Activated CD4-positive, alpha-beta T cell treated with anti-CD3 and anti-CD28 coated beads, Interleukin-2, amount 10 ng/mL, durations not matched to agents 7 days and 5 days (primary cell): Measurements from ENCODE around the gene ARL2BP. TPM values are rescaled to one million over a fixed set of nuclear protein-coding genes. Genes with fewer than 3 reads are reported as not detected.
A peak's percentile ranks its signal among the peaks of the same experiment; 100 is the strongest.
"Not testable (repeated sequence)": the region's sequence is repeated elsewhere in the genome, so short reads cannot be mapped to it uniquely, and the experiment has no call there.

Experiments
- CTCF ChIA-PET: fragments of 350-600 bp; sonication (Branson Sonifier 250); formaldehyde crosslinking; loops from one replicate; lab custom pipeline; 2021; ENCODE audit warnings: antibody characterized with exemption; lab: Charles Lee
- POLR2A ChIA-PET: fragments of 350-600 bp; sonication (Branson Sonifier 250); formaldehyde crosslinking; loops from one replicate; lab custom pipeline; 2021; ENCODE audit warnings: antibody characterized with exemption; lab: Charles Lee
- DNase-seq: peaks from one replicate; pipeline ENCODE4 v3.0.0-alpha.2; 2020
- H3K27ac Mint-ChIP-seq: one replicate; pipeline ENCODE4 v1.8.0; 2021; ENCODE audit warnings: mild to moderate bottlenecking, moderate library complexity, mixed read lengths
- H3K27me3 Mint-ChIP-seq: one replicate; pipeline ENCODE4 v1.8.0; 2021; ENCODE audit warnings: mixed read lengths
- H3K36me3 Mint-ChIP-seq: one replicate; pipeline ENCODE4 v1.8.0; 2021; ENCODE audit warnings: low read depth, mixed read lengths
- H3K4me1 Mint-ChIP-seq: one replicate; pipeline ENCODE4 v1.8.0; 2021; ENCODE audit warnings: mixed read lengths
- H3K4me3 Mint-ChIP-seq: one replicate; pipeline ENCODE4 v1.8.0; 2021; ENCODE audit warnings: mild to moderate bottlenecking, moderate library complexity, mixed read lengths
- H3K9me3 Mint-ChIP-seq: one replicate; pipeline ENCODE4 v1.8.0; 2021; ENCODE audit warnings: mixed read lengths
- total RNA-seq, 2 experiments: library from RNA; stranded (reverse); gene quantifications; one replicate each; pipeline ENCODE4 v1.2.3, GENCODE V29; 2021

ARL2BP gene
- total RNA-seq, 2 experiments from 2014 or later = 35.0 to 36.7 TPM

DNA sequence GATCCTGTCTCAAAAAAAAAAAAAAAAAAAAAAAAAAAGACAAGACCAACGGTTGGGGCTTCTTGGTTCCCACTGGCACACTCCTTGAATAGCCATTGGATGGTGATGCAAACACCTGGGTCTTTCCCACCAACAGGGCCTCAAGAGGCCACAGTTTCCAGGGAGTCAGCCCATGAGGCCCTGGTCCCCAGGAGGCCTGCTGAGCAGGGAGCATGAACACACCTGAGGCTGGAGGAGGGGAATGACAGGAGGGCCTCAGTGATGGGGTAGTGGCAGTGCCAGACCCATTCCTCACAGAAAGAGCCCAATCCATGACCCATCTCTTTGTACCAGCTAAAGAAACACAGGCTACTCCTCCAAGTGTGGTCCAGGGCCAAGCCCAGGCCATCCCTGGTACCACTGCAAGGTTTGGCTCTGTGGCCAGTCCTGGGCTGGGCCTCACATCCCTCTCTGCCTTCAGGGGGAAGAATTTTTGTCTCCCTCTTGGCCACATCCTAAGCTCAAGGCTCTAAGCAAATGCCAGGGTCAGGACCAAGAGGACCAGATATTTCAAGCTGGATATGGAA is 13.9 kb downstream of the ARL2BP start:
- H3K27ac Mint-ChIP-seq = no peak overlapping the region
- CTCF ChIA-PET = interaction anchor here (1.6 kb wide), 1 partner anchor 294 kb away, joined by 3 read pairs; no protein-coding TSS in a partner anchor

DNA sequence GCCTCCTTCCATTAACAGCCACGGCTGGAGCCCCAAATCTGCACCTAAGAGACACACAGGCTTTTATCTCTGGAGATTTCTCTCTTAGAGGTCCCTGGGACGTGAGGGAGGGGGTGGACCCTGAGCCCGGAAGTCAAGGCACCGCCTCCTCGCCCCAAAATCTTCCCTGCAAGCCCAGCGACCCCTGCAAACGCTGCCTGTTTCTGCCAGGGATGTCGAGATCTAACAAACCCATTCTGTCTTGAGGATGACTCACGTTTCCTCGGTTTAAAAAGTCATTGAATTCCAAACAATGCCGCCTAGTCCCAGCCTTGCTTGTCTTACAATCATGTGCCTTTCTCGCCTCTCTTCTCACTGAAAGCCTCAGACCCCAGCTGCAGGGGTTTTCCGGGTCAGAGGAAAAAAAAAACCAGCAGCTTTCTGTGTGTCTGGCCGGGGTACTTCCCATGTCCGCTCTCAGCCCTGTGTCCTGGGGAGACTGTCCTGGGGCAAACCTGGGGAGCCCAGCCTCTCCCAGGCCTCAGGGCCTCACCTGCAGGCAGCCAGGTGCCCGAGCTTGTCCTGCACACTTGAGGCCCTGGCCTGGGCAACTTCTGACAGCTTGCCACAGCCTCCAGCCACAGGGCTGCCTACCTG is 15.4 kb downstream of the ARL2BP start:
- ChIA-PET POLR2A (no interaction called here), CTCF (no interaction called here)
- no peak overlapping the region for H3K4me3 Mint-ChIP-seq
- H3K27ac Mint-ChIP-seq = peak overlapping the region; percentile 78
- DNase-seq = no peak
- no peaks in the 10 kb centered on the region for H3K36me3 Mint-ChIP-seq
- H3K27me3 Mint-ChIP-seq = no peaks in the 10 kb centered on the region
- peaks cover 14% of the 10 kb centered on the region for H3K4me1 Mint-ChIP-seq
- no peaks in the 10 kb centered on the region for H3K9me3 Mint-ChIP-seq

More for the DNA sequence above, 13.9 kb downstream of the ARL2BP start:
- Mint-ChIP-seq H3K9me3 (no peaks in the 10 kb centered on the region), H3K36me3 (no peaks in the 10 kb centered on the region), H3K27me3 (no peaks in the 10 kb centered on the region), H3K4me3 (no peak overlapping the region), H3K4me1 (peaks cover 11% of the 10 kb centered on the region)
- POLR2A ChIA-PET = no interaction called here
- DNase-seq = no peak

DNA sequence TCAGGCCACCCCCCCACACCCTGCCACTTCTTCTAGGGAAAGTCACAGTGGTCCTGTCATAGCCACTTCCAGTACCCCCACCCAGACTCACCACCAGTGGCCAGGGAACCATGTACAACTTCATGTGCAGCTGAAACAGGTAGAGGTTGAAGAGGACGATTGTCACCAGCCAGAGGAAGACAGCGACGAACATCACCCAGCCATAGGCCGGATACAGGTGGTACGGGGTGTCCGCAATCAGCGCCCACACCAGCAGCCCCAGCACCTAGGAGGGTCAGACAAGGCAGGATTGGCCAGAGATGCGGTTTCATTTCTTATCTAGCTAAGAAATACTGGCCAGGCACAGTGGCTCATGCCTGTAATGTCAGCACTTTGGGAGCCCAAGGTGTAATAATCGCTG is 16.7 kb downstream of the ARL2BP start:
- no peak for DNase-seq
- ChIA-PET CTCF (interaction anchor here (1.0 to 1.3 kb wide), 2 partner anchors 10 to 31 kb away, joined by 3 to 6 read pairs; no protein-coding TSS in a partner anchor), POLR2A (no interaction called here)
- Mint-ChIP-seq H3K27me3 (no peaks in the 10 kb centered on the region), H3K9me3 (no peaks in the 10 kb centered on the region), H3K4me1 (peaks cover 27% of the 10 kb centered on the region), H3K36me3 (no peaks in the 10 kb centered on the region), H3K27ac (no peak overlapping the region), H3K4me3 (no peak overlapping the region)

DNA sequence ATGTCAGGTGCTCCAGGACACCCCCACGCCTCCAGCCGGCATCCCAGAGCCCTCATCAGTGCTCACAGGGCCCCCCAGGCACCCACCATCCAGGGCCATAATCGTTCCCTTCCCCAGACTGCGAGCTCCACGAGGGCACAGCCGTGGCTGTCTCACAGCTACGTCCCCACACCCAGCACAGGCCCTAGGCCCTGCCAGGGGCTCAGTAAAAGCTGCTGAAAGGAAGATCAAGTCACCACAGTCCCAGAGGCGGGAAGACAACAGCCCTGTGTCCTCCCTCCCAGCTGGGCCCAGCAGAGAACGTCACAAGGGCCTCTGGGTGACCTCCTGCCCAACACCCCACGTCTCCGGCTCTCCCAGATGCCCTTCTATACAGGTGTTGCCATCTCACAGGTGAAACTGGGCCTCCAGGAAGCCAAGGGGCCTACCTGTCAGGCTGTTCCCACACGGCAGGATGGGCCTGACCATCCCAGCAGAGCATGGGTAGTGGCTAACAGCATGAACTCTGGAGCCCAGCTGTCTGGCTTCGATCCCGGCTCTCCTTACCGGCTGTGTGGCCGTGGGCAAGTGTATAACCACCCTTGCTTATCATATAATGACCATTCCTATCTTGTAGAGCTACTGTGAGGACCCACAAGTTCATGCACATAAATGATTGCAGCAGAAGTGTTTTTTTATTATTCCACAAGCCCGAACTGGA is 17.9 kb downstream of the ARL2BP start:
- ChIA-PET CTCF (interaction anchor here (1.0 to 1.5 kb wide), 3 partner anchors 9 to 32 kb away, joined by 3 to 6 read pairs (median 6); no protein-coding TSS in a partner anchor), POLR2A (interaction anchor here (0.5 kb wide), 1 partner anchor 157 kb away, joined by 11 read pairs; no protein-coding TSS in a partner anchor)
- Mint-ChIP-seq H3K9me3 (no peaks in the 10 kb centered on the region), H3K4me3 (no peak overlapping the region), H3K36me3 (no peaks in the 10 kb centered on the region), H3K4me1 (peaks cover 39% of the 10 kb centered on the region), H3K27ac (peak overlapping the region; percentile 62), H3K27me3 (no peaks in the 10 kb centered on the region)
- no peak for DNase-seq

DNA sequence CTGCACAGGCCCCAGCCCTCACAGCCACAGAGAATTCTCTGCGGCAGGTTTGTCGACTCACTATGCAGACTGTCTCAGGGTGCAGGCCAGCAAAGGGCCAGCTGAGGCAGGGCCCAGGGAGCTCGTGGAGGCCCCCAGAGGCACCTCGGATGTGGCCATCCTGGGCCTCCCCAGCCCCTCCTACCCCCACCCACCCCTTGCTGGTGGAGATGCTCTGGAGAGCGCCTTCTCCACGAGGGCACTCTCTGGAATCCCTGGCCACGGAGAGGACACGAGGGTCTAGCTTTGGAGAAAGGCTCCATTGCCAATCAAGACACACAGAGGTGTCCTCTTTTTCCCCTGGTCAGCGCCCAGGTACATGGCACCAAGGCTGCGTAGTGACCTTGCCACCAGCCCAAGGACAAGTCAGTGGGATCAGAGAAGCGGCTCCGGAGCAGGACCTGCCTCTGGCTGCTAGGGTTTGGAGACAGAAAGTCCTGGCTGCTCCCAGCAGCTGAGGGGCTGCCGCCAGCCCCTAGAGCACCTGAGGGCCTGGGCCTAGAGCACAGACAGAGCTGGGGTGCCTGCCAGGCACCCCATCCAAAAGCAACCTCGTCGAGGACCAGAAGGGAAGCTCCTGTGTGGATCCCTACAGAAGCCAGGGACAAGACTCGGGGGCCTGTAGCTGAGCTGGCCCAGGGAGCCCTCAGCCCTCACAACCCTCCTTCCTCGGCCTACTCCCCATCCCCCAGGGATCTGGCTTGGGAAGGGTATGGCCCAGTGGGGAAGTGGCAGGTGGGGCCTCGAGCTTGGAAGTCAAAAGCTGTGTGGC is 18.7 kb downstream of the ARL2BP start:
- no peak for DNase-seq
- Mint-ChIP-seq H3K9me3 (no peaks in the 10 kb centered on the region), H3K27ac (no peak overlapping the region), H3K27me3 (no peaks in the 10 kb centered on the region), H3K36me3 (no peaks in the 10 kb centered on the region), H3K4me1 (peaks cover 46% of the 10 kb centered on the region), H3K4me3 (no peak overlapping the region)
- CTCF ChIA-PET = interaction anchor here (1.5 to 1.8 kb wide), 2 partner anchors 9 to 17 kb away, joined by 6 read pairs; no protein-coding TSS in a partner anchor
- POLR2A ChIA-PET = interaction anchor here (0.5 kb wide), 1 partner anchor 156 kb away, joined by 11 read pairs; no protein-coding TSS in a partner anchor

DNA sequence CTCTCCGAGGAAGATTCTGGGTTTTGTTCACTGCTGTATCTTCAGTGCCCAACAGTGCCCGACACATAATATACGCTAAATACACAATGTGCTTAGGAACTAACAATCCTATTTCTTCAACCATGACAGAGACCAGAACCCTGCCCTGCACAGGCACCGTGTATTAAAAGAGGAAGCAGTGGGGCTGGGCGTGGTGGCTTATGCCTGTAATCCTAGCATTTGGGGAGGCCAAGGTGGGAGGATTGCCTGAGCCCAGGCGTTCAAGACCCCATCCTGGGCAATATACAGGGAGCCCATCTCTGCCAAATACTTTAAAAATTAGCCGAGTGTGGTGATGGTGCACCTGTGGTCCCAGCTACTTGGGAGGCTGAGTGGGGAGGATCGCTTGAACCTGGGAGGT is 19.3 kb downstream of the ARL2BP start:
- no peak for DNase-seq
- Mint-ChIP-seq H3K4me1 (peaks cover 47% of the 10 kb centered on the region), H3K4me3 (no peak overlapping the region), H3K27me3 (no peaks in the 10 kb centered on the region), H3K36me3 (no peaks in the 10 kb centered on the region), H3K27ac (no peak overlapping the region), H3K9me3 (no peaks in the 10 kb centered on the region)
- CTCF ChIA-PET = interaction anchor here (1.5 to 1.8 kb wide), 2 partner anchors 10 to 17 kb away, joined by 6 read pairs; no protein-coding TSS in a partner anchor
- POLR2A ChIA-PET = no interaction called here

DNA sequence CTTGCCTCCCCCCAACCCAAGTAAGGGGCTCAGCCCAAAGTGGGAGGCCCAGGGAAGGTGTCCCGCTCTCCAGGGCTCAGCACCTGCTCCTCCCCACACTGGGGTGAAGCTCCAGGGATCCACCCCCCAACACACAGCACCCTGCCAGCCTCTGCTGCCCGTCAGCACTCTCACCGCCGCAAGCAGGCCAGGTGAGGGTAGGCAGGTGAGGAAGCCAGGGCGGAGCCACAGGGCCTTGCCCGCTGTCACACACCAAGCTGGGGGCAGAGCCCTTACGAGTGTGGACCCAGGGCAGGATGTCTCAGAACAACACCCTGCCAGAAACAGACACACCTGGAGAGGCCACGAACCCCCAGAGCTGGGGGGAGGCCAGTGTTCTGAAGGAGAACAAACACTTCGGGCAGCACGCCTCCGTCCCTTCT is 19.9 kb downstream of the ARL2BP start:
- no peak for DNase-seq

DNA sequence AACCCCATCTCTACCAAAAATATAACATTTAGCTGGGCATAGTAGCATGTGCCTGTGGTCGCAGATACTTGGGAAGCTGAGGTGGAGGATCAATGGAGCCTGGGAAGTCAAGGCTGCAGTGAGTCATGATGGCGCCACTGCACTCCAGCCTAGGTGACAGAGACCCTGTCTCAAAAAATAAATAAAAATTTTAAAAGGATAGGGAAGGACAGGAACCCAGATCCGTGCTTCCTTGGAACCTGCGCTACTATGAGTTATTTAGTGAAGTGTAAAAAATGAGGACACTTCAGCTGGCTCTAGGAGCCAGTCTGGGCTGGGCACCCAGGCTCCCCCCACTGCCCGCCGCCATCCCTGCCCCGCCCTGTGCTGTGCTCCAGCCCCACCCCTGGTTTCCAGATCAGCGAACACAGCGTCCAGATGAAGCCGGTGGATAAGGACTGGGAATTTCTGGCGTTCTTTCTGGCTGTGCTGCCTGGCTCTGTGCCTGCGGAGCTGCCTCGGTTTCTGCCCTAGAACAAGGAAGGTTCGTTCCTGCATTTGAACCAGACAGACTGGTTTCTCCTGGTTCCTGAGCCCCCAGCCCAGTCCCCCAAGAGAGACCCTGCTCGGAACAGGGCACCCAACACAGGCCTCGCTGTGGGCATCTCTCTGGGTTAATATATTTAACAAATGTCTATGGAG is 20.9 kb downstream of the ARL2BP start:
- Mint-ChIP-seq H3K4me1 (peaks cover 36% of the 10 kb centered on the region), H3K4me3 (no peak overlapping the region), H3K9me3 (no peaks in the 10 kb centered on the region), H3K27me3 (no peaks in the 10 kb centered on the region), H3K36me3 (no peaks in the 10 kb centered on the region), H3K27ac (peak overlapping the region; percentile 84)
- no peak for DNase-seq
- ChIA-PET CTCF (interaction anchor here (0.6 kb wide), 2 partner anchors 19 to 1222 kb away, joined by 4 read pairs; no protein-coding TSS in a partner anchor), POLR2A (no interaction called here)

More for the DNA sequence above, 19.9 kb downstream of the ARL2BP start:
- H3K36me3 Mint-ChIP-seq = no peaks in the 10 kb centered on the region
- no peak overlapping the region for H3K4me3 Mint-ChIP-seq
- CTCF ChIA-PET = interaction anchor here (0.6 to 1.8 kb wide), 2 partner anchors 10 to 258 kb away, joined by 4 to 6 read pairs; no protein-coding TSS in a partner anchor
- peak overlapping the region; percentile 81 for H3K27ac Mint-ChIP-seq
- peaks cover 44% of the 10 kb centered on the region for H3K4me1 Mint-ChIP-seq
- H3K27me3 Mint-ChIP-seq = no peaks in the 10 kb centered on the region
- POLR2A ChIA-PET = no interaction called here
- H3K9me3 Mint-ChIP-seq = no peaks in the 10 kb centered on the region

DNA sequence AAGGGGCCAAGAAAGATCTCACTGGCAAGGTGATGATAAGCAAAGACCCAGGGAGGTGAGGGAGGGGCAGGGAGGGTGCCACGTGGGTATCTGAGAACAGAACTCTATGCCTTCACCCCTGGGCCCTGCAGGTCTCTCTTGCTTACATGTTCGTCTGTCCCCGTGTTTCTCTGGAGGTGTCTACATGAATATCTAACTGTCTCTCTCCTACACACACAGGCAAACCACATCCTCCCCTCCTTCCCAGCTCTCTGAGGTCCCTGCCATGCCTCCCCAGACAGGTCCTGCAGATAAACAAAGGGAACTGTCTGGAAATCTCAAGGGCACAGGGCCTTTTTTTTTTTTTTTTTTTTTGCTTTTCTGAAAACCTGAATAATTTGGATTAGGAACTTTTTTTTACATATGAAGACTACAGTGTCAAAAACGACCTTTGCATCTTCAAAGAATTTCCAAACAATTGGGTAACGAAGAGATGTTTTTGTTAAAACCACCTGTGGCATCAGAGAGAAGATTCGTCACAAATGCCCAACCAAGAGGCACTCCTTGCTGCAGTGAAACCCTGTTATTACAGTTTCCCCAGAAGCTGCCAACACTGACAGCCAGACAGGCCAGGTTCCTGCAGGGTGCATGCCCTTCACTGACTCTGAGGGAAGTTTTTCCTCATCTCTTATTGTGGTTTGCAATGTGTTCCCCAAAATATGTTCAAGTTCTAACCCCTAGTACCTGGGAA is 21.6 kb downstream of the ARL2BP start:
- H3K4me3 Mint-ChIP-seq = peak overlapping the region; percentile 11
- peak; percentile 64 for DNase-seq
- H3K27me3 Mint-ChIP-seq = no peaks in the 10 kb centered on the region
- ChIA-PET POLR2A (interaction anchor here (0.6 kb wide), 1 partner anchor 216 kb away, joined by 3 read pairs; no protein-coding TSS in a partner anchor), CTCF (interaction anchor here (0.6 to 1.0 kb wide), 2 partner anchors 11 to 14 kb away, joined by 3 to 5 read pairs; no protein-coding TSS in a partner anchor)
- H3K36me3 Mint-ChIP-seq = no peaks in the 10 kb centered on the region
- peaks cover 36% of the 10 kb centered on the region for H3K4me1 Mint-ChIP-seq
- H3K27ac Mint-ChIP-seq = peak overlapping the region; percentile 84
- H3K9me3 Mint-ChIP-seq = no peaks in the 10 kb centered on the region

DNA sequence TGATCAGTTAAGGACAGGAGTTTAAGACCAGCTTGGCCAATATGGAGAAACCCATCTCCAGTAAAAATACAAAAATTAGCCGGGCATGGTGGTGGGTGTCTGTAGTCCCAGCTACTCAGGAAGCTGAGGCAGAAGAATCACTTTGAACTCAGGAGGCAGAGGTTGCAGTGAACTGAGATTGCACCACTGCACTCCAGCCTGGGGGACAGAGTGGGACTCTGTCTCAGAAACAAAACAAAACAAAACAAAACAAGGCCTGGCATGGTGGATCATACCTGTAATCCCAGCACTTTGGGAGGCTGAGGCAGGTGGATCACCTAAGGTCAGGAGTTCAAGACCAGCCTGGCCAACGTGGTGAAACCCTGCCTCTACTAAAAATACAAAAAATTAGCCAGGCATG is 22.3 kb downstream of the ARL2BP start:
- H3K9me3 Mint-ChIP-seq, DNase-seq, H3K27me3 Mint-ChIP-seq, H3K36me3 Mint-ChIP-seq, POLR2A ChIA-PET, H3K4me3 Mint-ChIP-seq: not testable (repeated sequence)
- Mint-ChIP-seq H3K4me1 (peaks cover 36% of the 10 kb centered on the region), H3K27ac (peak overlapping the region; percentile 84)
- CTCF ChIA-PET = interaction anchor here (0.6 to 1.0 kb wide), 2 partner anchors 10 to 14 kb away, joined by 3 to 5 read pairs; no protein-coding TSS in a partner anchor
